ENCODE data around the gene FAM83D. TPM values are rescaled to one million over a fixed set of nuclear protein-coding genes. Genes with fewer than 3 reads are reported as not detected.

The FAM83D gene
- total and polyA plus RNA-seq, 2 of the 4 experiments (the other 2 are of a cell fraction) = 20.4 to 26.4 TPM

- H4K91ac ChIP-seq (ENCODE audit: insufficient read depth, low read depth, low read length) = no peak overlapping the region
- dilution Hi-C loops (cut with HindIII; ENCODE audit: low sequenced_read_pairs, unreplicated experiment) (no loop called here), intact Hi-C loops (cut with micrococcal nuclease) (no loop called here), in situ Hi-C loops (cut with MboI; ENCODE audit: low sequenced_read_pairs) (loop anchor here (10.0 kb wide), 1 partner anchor 124 kb away; no protein-coding TSS in a partner anchor)
- H4K8ac ChIP-seq (ENCODE audit: low read depth in 2 of 2, low read length in 2 of 2) = no peak overlapping the region
- no peaks in the 10 kb centered on the region for H3K9me1 ChIP-seq (ENCODE audit: insufficient read depth, low read length)
- no peak overlapping the region for H3K4ac ChIP-seq (ENCODE audit: low read depth, low read length)
- no peaks in the 10 kb centered on the region for H3K79me1 ChIP-seq (ENCODE audit: low read depth in 1 of 2, low read length in 2 of 2)
- no TSS peak for BruUV-seq (replicated peaks)
- H3K23ac ChIP-seq (ENCODE audit: low read depth, low read length) = no peak overlapping the region
- H3K18ac ChIP-seq (ENCODE audit: low read depth, low read length) = no peak overlapping the region
- ATAC-seq (ENCODE audit: low read depth) = no peak
- no peaks in the 10 kb centered on the region for H3K36me3 ChIP-seq (ENCODE audit: control insufficient read depth, insufficient read depth, low read length)
- H3K14ac ChIP-seq (replicated peaks; ENCODE audit: low read depth, low read length) = no peak overlapping the region
- H2AK9ac ChIP-seq (replicated peaks; ENCODE audit: low read depth, low read length, poor library complexity) = no peak overlapping the region
- no peak overlapping the region for H4K5ac ChIP-seq (ENCODE audit: low read depth, low read length)
- H2AFZ ChIP-seq (replicated peaks; ENCODE audit: low read length, poor library complexity) = no peak overlapping the region
- CTCF ChIA-PET = no interaction called here
- no peak overlapping the region for H3K4me2 ChIP-seq (ENCODE audit: low read depth, low read length)
- no peak overlapping the region for H2BK120ac ChIP-seq (ENCODE audit: low read depth, low read length)
- H3K27me3 ChIP-seq (ENCODE audit: control insufficient read depth, insufficient read depth, low read length) = peaks cover 37% of the 10 kb centered on the region
- no peak overlapping the region for H3K56ac ChIP-seq (ENCODE audit: extremely low read depth, insufficient read depth, low read length)
- WGBS, 2 experiments (ENCODE audit: extremely low coverage in 2 of 2, insufficient read length in 1 of 2) = 55% methylated on average over 2 of the region's 9 CpGs; no CpG with 5 or more reads in 1 of the 2 experiments
- no peak overlapping the region for H2BK15ac ChIP-seq (ENCODE audit: low read depth, low read length)
- no peak overlapping the region for H3K27ac ChIP-seq (ENCODE audit: insufficient read depth, low read length)
- H3K9ac ChIP-seq (ENCODE audit: low read depth, low read length) = no peak overlapping the region
- no peaks in the 10 kb centered on the region for H4K20me1 ChIP-seq (ENCODE audit: insufficient read depth, low read length)
- no peaks in the 10 kb centered on the region for H3K9me3 ChIP-seq (ENCODE audit: control insufficient read depth, insufficient read depth, low read length)
- no peak for DNase-seq
- no peak overlapping the region for H2BK20ac ChIP-seq (ENCODE audit: low read depth, low read length)
- TF ChIP-seq, protein P1, sequence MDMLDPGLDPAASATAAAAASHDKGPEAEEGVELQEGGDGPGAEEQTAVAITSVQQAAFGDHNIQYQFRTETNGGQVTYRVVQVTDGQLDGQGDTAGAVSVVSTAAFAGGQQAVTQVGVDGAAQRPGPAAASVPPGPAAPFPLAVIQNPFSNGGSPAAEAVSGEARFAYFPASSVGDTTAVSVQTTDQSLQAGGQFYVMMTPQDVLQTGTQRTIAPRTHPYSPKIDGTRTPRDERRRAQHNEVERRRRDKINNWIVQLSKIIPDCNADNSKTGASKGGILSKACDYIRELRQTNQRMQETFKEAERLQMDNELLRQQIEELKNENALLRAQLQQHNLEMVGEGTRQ (IDR thresholded peaks at IDR 0.05; ENCODE audit: low read depth, low read length) = no peak
- TF ChIP-seq ELK1 (IDR thresholded peaks at IDR 0.05; ENCODE audit: borderline replicate concordance, low read depth, low read length) (no peak), POLR2A (IDR thresholded peaks at IDR 0.05; ENCODE audit: low read depth, low read length) (no peak), MAFK (IDR thresholded peaks at IDR 0.05; ENCODE audit: low read depth, low read length) (no peak), RFX5 (IDR thresholded peaks at IDR 0.05; ENCODE audit: low read depth, low read length) (no peak), SMC3 (IDR thresholded peaks at IDR 0.05; ENCODE audit: low read depth, low read length) (no peak), CHD1 (IDR thresholded peaks at IDR 0.05; ENCODE audit: low read depth, low read length) (no peak), MXI1 (IDR thresholded peaks at IDR 0.05; ENCODE audit: borderline replicate concordance, low read depth, low read length) (no peak), FOS (IDR thresholded peaks at IDR 0.05; ENCODE audit: low read depth, low read length) (no peak), RAD21 (IDR thresholded peaks at IDR 0.05; ENCODE audit: low read length) (no peak), CEBPB (IDR thresholded peaks at IDR 0.05; ENCODE audit: low read depth, low read length) (no peak), CTCF (conservative IDR thresholded peaks at IDR 0.05; ENCODE audit: low read depth, low read length) (no peak), NFE2L2 (IDR thresholded peaks at IDR 0.05; ENCODE audit: low read depth, low read length) (no peak), RCOR1 (IDR thresholded peaks at IDR 0.05; ENCODE audit: insufficient replicate concordance, low read length) (no peak), BHLHE40 (IDR thresholded peaks at IDR 0.05; ENCODE audit: low read depth, low read length) (no peak)
- POLR2A ChIA-PET (ENCODE audit: unreplicated experiment) = no interaction called here
- no peaks in the 10 kb centered on the region for H3K4me1 ChIP-seq (ENCODE audit: control insufficient read depth, insufficient read depth, low read length)
- no peak overlapping the region for H3K4me3 ChIP-seq (ENCODE audit: insufficient read depth, low read depth, low read length)
- no peak overlapping the region for H2BK5ac ChIP-seq (ENCODE audit: low read depth, low read length, poor library complexity, severe bottlenecking)
- H2AK5ac ChIP-seq (ENCODE audit: low read depth, low read length) = no peak overlapping the region
These were observed 5.4 kb upstream of the FAM83D start for GRCh38 chr20:38920851-38921250.

Data from IMR-90 (cell line).